Fibroblast of gingiva (primary cell): ENCODE measurements around the gene GAS2L2.
"Not testable (repeated sequence)": the region's sequence is repeated elsewhere in the genome, so short reads cannot be mapped to it uniquely, and the experiment has no call there.

Experiments
- DNase-seq: peaks from one replicate; pipeline ENCODE4 v3.0.0-alpha.2; 2011; ENCODE audit warnings: low read depth

The GAS2L2 gene

GRCh38 chr17:35773679-35774425, 20.8 kb upstream of the GAS2L2 start:
- DNase-seq = no peak

- no peak for DNase-seq
Observed at GRCh38 chr17:35773129-35773528, 20.1 kb upstream of the GAS2L2 start.

GRCh38 chr17:35769895-35770486, 17.0 kb upstream of the GAS2L2 start:
- DNase-seq = no peak

- DNase-seq = no peak
Observed at GRCh38 chr17:35768797-35769196, 15.8 kb upstream of the GAS2L2 start.

- peak; percentile 32 for DNase-seq
Observed at GRCh38 chr17:35766903-35767510, 14.0 kb upstream of the GAS2L2 start.

GRCh38 chr17:35766489-35766877, 13.4 kb upstream of the GAS2L2 start:
- DNase-seq = no peak

- no peak for DNase-seq
Observed at GRCh38 chr17:35765756-35766488, 12.9 kb upstream of the GAS2L2 start.

- DNase-seq = no peak
Observed at GRCh38 chr17:35765086-35765710, 12.2 kb upstream of the GAS2L2 start.

GRCh38 chr17:35764123-35764991, 11.3 kb upstream of the GAS2L2 start:
- peak; percentile 62 for DNase-seq

- no peak for DNase-seq
Observed at GRCh38 chr17:35763767-35764122, 10.7 kb upstream of the GAS2L2 start.

GRCh38 chr17:35761601-35762000, 8.6 kb upstream of the GAS2L2 start:
- no peak for DNase-seq

- DNase-seq = no peak
Observed at GRCh38 chr17:35760587-35760986, 7.5 kb upstream of the GAS2L2 start, which contains the start of gene C17orf50. Gene C17orf50 (plus strand): TSS chr17:35760887. CDS start chr17:35760942, 55 bp downstream.

GRCh38 chr17:35757243-35757642, 4.2 kb upstream of the GAS2L2 start:
- no peak for DNase-seq

- no peak for DNase-seq
Observed at GRCh38 chr17:35752471-35752870, 568 bp downstream of the GAS2L2 start.

- DNase-seq = not testable (repeated sequence)
Observed at GRCh38 chr17:35751541-35751940, 1.5 kb downstream of the GAS2L2 start.

GRCh38 chr17:35750526-35751395, 2.3 kb downstream of the GAS2L2 start:
- DNase-seq = no peak

- no peak for DNase-seq
Observed at GRCh38 chr17:35749560-35750412, 3.3 kb downstream of the GAS2L2 start.

- DNase-seq = no peak
Observed at GRCh38 chr17:35748979-35749378, 4.1 kb downstream of the GAS2L2 start.

- no peak for DNase-seq
Observed at GRCh38 chr17:35748341-35748841, 4.6 kb downstream of the GAS2L2 start.
